Liver (tissue), 9 donors: ENCODE results near the gene ZNF777. TPM values are rescaled to one million over a fixed set of nuclear protein-coding genes. Genes with fewer than 3 reads are reported as not detected.

Source experiments
- DNase-seq: peaks from one replicate; pipeline ENCODE4 v3.0.0-alpha.2; 2017; ENCODE audit warnings: low spot score
- H3K27ac ChIP-seq, 2 donors: one replicate each; pipeline ENCODE4 v1.7.0; 2013; ENCODE audit warnings: inconsistent platforms in 2 of 2, low read length in 2 of 2, control low read depth in 1 of 2, low read depth in 1 of 2, mild to moderate bottlenecking in 1 of 2
- H3K27me3 ChIP-seq, 4 donors: one replicate each; pipeline versions ENCODE4 v1.6.1 to v1.7.0; 2013; ENCODE audit warnings: low read length in 3 of 4, inconsistent platforms in 1 of 4, mild to moderate bottlenecking in 1 of 4, moderate library complexity in 1 of 4; ENCODE audit not compliant: control insufficient read depth in 4 of 4, insufficient read depth in 4 of 4
- H3K36me3 ChIP-seq, 4 donors: one replicate each; pipeline versions ENCODE4 v1.6.1 to v1.7.0; 2013; ENCODE audit warnings: low read length in 3 of 4, mild to moderate bottlenecking in 3 of 4, low read depth in 1 of 4, moderate library complexity in 1 of 4; ENCODE audit not compliant: control insufficient read depth in 4 of 4, insufficient read depth in 3 of 4
- H3K4me1 ChIP-seq, 4 donors: one replicate each; pipeline versions ENCODE4 v1.6.1 to v1.7.0; 2013; ENCODE audit warnings: low read length in 3 of 4, mild to moderate bottlenecking in 3 of 4, moderate library complexity in 1 of 4; ENCODE audit not compliant: control insufficient read depth in 4 of 4, insufficient read depth in 4 of 4
- H3K4me3 ChIP-seq, 3 donors: one replicate each; pipeline versions ENCODE4 v1.6.1 to v1.7.0; 2013; ENCODE audit warnings: low read length in 3 of 3, control low read depth in 1 of 3, low read depth in 1 of 3, mild to moderate bottlenecking in 1 of 3
- H3K9ac ChIP-seq, 2 donors: one replicate each; pipeline ENCODE4 v1.7.0; 2013; ENCODE audit warnings: low read length in 2 of 2, mild to moderate bottlenecking in 2 of 2, moderate library complexity in 2 of 2, control low read depth in 1 of 2, low read depth in 1 of 2
- H3K9me3 ChIP-seq, 4 donors: one replicate each; pipeline versions ENCODE4 v1.6.1 to v1.7.0; 2013; ENCODE audit warnings: low read length in 3 of 4; ENCODE audit not compliant: control insufficient read depth in 4 of 4
- CTCF ChIP-seq: fragments of 150-350 bp; IDR thresholded peaks from 2 replicates; pipeline ENCODE4 v1.5.1; 2017; ENCODE audit warnings: improper control_type of control experiment, low read depth, low read length; ENCODE audit not compliant: missing input control
- FOXA1 ChIP-seq: IDR thresholded peaks from 2 replicates; pipeline ENCODE4 v1.6.1; 2016; ENCODE audit warnings: antibody characterized with exemption
- FOXA2 ChIP-seq: IDR thresholded peaks from 2 replicates; pipeline ENCODE4 v1.6.1; 2016; ENCODE audit warnings: antibody characterized with exemption
- GABPA ChIP-seq, 2 donors: IDR thresholded peaks in 1 of 2; conservative IDR thresholded peaks in 1 of 2; 2 replicates each; pipeline ENCODE4 v1.6.1; 2016; ENCODE audit warnings: antibody characterized with exemption in 2 of 2, mild to moderate bottlenecking in 1 of 2, moderate library complexity in 1 of 2
- HNF4A ChIP-seq, 2 donors: conservative IDR thresholded peaks; 2 replicates each; pipeline ENCODE4 v1.6.1; 2016; ENCODE audit warnings: antibody characterized with exemption in 2 of 2, mild to moderate bottlenecking in 2 of 2
- HNF4G ChIP-seq: IDR thresholded peaks from 2 replicates; pipeline ENCODE4 v1.6.1; 2016; ENCODE audit warnings: antibody characterized with exemption
- NR2F2 ChIP-seq: IDR thresholded peaks from 2 replicates; pipeline ENCODE4 v1.6.1; 2016; ENCODE audit warnings: antibody characterized with exemption
- RAD21 ChIP-seq, 2 donors: IDR thresholded peaks; 2 replicates each; pipeline ENCODE4 v1.6.1; 2016; ENCODE audit warnings: antibody characterized with exemption in 2 of 2, mild to moderate bottlenecking in 2 of 2
- REST ChIP-seq: IDR thresholded peaks from 2 replicates; pipeline ENCODE4 v1.6.1; 2016; ENCODE audit warnings: antibody characterized with exemption, mild to moderate bottlenecking
- RXRA ChIP-seq, 2 donors: IDR thresholded peaks; 2 replicates each; pipeline ENCODE4 v1.6.1; 2017 to 2018; ENCODE audit warnings: antibody characterized with exemption in 2 of 2, mild to moderate bottlenecking in 1 of 2
- SP1 ChIP-seq: IDR thresholded peaks from 2 replicates; pipeline ENCODE4 v1.6.1; 2018; ENCODE audit warnings: antibody characterized with exemption, mild to moderate bottlenecking
- TAF1 ChIP-seq: conservative IDR thresholded peaks from 2 replicates; pipeline ENCODE4 v1.6.1; 2016; ENCODE audit warnings: antibody characterized with exemption, mild to moderate bottlenecking
- YY1 ChIP-seq: IDR thresholded peaks from 2 replicates; pipeline ENCODE4 v1.6.1; 2016; ENCODE audit warnings: antibody characterized with exemption, mild to moderate bottlenecking
- ZBTB33 ChIP-seq: IDR thresholded peaks from 2 replicates; pipeline ENCODE4 v1.6.1; 2016; ENCODE audit warnings: antibody characterized with exemption
- WGBS: extraction: QIAGEN DNeasy Blood & Tissue Kit; methylation state at CpG from one replicate; pipeline ENCODE4 v1.1.7; 2013; 5-methylcytosine and 5-hydroxymethylcytosine counted together
- polyA plus RNA-seq, 2 donors: library from polyadenylated mRNA; stranded (reverse) in 1 of 2; unstranded in 1 of 2; fragments of 200-250 nt in 1 of 2; fragments of >200 nt in 1 of 2; fragmentation: Nextera tagmentation in 1 of 2; extraction: Ambion mirVana in 1 of 2; gene quantifications; one replicate each; pipeline versions ENCODE4 v1.2.1 to v1.2.3, GENCODE V29; 2013 to 2015
- total RNA-seq, 2 donors: library from RNA; depleted of rRNA; stranded (reverse); fragments of >200 nt; gene quantifications; one replicate each; pipeline ENCODE4 v1.2.3, GENCODE V29; 2014
- TF ChIP-seq, protein P1 (sequence below): IDR thresholded peaks from 2 replicates; pipeline ENCODE4 v1.6.1; 2016; ENCODE audit warnings: antibody characterized with exemption
- TF ChIP-seq, protein P2 (sequence below): IDR thresholded peaks from 2 replicates; pipeline ENCODE4 v1.6.1; 2016; ENCODE audit warnings: antibody characterized with exemption
- donor health status: healthy.
- donor health status: healthy.
- donor health status: healthy.
- donor health status: healthy.
- donor health status: healthy.

Gene ZNF777
- total and polyA plus RNA-seq, 4 donors, result 0.22 to 5.7 (median 4.1) TPM

DNA sequence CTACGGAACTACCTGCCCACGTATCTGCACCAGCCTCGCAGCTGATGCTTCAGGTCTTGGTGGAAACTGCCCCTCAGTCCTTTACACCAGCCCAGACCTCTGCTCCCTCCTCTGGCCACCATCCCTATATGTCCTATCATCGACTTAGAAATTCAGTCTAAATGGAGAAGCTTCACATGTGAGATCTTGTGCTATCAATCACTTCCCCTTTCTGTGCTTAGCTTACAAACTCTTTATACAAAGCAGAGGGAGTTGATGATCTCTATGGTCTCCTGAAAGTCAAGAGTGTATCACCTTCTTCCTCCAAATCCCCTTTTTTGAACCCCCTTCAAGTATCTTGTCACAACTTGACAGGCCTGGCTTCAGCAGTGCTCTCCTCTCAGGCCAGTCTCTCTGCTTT, 30.7 kb downstream of the ZNF777 start:
- H3K4me1 ChIP-seq, result no peaks in the 10 kb centered on the region
- H3K27ac ChIP-seq, result no peak overlapping the region
- H3K9ac ChIP-seq, result no peak overlapping the region
- WGBS, result 93% methylated on average over 4 of the region's 4 CpGs
- DNase-seq, result no peak
- TF ChIP-seq CTCF (no peak), RXRA (IDR thresholded peaks at IDR 0.05) (no peak), TAF1 (no peak), HNF4A (conservative IDR thresholded peaks at IDR 0.05) (no peak), ZBTB33 (no peak), FOXA2 (no peak)
- TF ChIP-seq, protein P1, sequence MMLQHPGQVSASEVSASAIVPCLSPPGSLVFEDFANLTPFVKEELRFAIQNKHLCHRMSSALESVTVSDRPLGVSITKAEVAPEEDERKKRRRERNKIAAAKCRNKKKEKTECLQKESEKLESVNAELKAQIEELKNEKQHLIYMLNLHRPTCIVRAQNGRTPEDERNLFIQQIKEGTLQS, result no peak
- H3K9me3 ChIP-seq, result no peaks in the 10 kb centered on the region
- H3K36me3 ChIP-seq, result peaks cover 12 to 33% (median 18%) of the 10 kb centered on the region in 4 donors
- no peak overlapping the region for H3K4me3 ChIP-seq
- H3K27me3 ChIP-seq, result no peaks in the 10 kb centered on the region

GRCh38 chr7:149427893-149428292, 33.0 kb downstream of the ZNF777 start:
- Histone ChIP-seq H3K27me3 (no peaks in the 10 kb centered on the region), H3K36me3 (peaks cover 3 to 18% (median 15%) of the 10 kb centered on the region in 4 donors), H3K9me3 (no peaks in the 10 kb centered on the region), H3K27ac (no peak overlapping the region), H3K9ac (no peak overlapping the region), H3K4me3 (no peak overlapping the region), H3K4me1 (peaks cover 3 to 7% (median 4%) of the 10 kb centered on the region in 4 donors)
- no peak for DNase-seq
- TF ChIP-seq FOXA1 (no peak), YY1 (no peak), SP1 (no peak), TAF1 (no peak), HNF4G (no peak), HNF4A (conservative IDR thresholded peaks at IDR 0.05) (no peak), REST (no peak), RAD21 (IDR thresholded peaks at IDR 0.05) (no peak), CTCF (no peak), NR2F2 (no peak), FOXA2 (no peak), GABPA (IDR thresholded peaks at IDR 0.05 in 1 of 2, conservative IDR thresholded peaks at IDR 0.05 in 1 of 2) (no peak), ZBTB33 (no peak)
- TF ChIP-seq, protein P2, sequence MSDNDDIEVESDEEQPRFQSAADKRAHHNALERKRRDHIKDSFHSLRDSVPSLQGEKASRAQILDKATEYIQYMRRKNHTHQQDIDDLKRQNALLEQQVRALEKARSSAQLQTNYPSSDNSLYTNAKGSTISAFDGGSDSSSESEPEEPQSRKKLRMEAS, result no peak
- TF ChIP-seq, protein P1, result no peak
- WGBS, result 95% methylated on average over 2 of the region's 2 CpGs
